HUDEP-2 (cell line): ENCODE measurements around the gene GJC2.

Experiments
- DNase-seq, 76 experiments: peaks; one replicate each; lab custom pipeline; 2025; ENCODE audit not compliant: unreplicated experiment in 76 of 76; lab: John Stamatoyannopoulos, UW

Gene GJC2

GRCh38 chr1:228168563-228169270, 19.0 kb downstream of the GJC2 start:
- DNase-seq = no peak

- no peak for DNase-seq
Measured at GRCh38 chr1:228169345-228169744, 19.6 kb downstream of the GJC2 start.

GRCh38 chr1:228170666-228171065, 20.9 kb downstream of the GJC2 start:
- no peak for DNase-seq

- no peak for DNase-seq
Measured at GRCh38 chr1:228171221-228171891, 21.6 kb downstream of the GJC2 start.

GRCh38 chr1:228172591-228173527, 23.1 kb downstream of the GJC2 start:
- no peak for DNase-seq

GRCh38 chr1:228173528-228174481, 24.1 kb downstream of the GJC2 start:
- peak in 4 of 76 experiments; percentile 14 to 34 (median 26) for DNase-seq

GRCh38 chr1:228174482-228175315, 25.0 kb downstream of the GJC2 start:
- DNase-seq = peak in 9 of 76 experiments; percentile 8 to 76 (median 17)

GRCh38 chr1:228175316-228176023, 25.7 kb downstream of the GJC2 start:
- no peak for DNase-seq

GRCh38 chr1:228176024-228176395, 26.3 kb downstream of the GJC2 start:
- DNase-seq = no peak

GRCh38 chr1:228176461-228177182, 26.9 kb downstream of the GJC2 start:
- no peak for DNase-seq

GRCh38 chr1:228177183-228177475, 27.4 kb downstream of the GJC2 start:
- DNase-seq = no peak

- DNase-seq = no peak
Measured at GRCh38 chr1:228177721-228178710, 28.3 kb downstream of the GJC2 start.

GRCh38 chr1:228178737-228179684, 29.3 kb downstream of the GJC2 start:
- peak in 75 of 76 experiments; percentile 21 to 93 (median 77) for DNase-seq

- DNase-seq = peak in 5 of 76 experiments; percentile 3 to 28 (median 19)
Measured at GRCh38 chr1:228180271-228180958, 30.7 kb downstream of the GJC2 start.

- no peak for DNase-seq
Measured at GRCh38 chr1:228180959-228181644, 31.4 kb downstream of the GJC2 start.
